ENCODE measurements around the gene SEMA6A.

The SEMA6A gene

DNA sequence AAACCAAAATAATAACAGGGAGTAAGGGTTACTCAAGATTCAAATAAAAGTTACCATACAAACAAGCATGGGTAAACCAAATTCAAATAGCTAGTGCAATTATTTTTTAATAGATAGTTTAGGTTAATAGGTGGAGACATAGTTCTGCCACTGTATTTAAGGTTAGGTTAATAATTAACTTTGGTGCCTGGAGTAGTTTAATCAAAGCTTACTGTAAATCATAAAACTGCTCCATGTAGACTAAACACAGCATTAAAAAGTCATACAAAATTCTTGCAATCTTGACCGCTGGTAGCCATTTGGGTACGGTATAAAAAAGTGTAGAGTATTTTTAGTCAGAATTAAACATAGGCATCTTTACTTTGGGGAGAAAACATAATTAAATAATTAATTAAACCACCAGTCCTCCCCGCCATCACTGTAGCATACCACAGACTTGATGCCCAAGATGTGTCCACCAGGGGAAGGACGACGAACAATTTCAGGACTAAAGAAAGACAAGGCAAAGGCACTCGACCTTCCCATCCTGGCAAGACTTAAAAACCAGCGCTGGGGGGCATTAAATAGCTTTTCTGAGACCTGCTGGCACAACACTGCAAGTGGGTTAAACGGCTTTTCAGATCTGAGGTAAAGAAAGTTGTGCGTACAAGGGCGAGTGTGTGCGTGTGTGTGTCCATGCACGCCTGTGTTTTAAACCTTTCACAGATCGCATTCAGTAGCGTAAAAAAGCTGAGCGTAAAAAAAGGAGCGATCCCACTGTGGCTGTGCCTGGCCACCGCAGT is 2.9 kb downstream of the SEMA6A start:
- Histone ChIP-seq H3K9ac (ENCODE audit: low read length) (no peak overlapping the region), H3K27me3 (ENCODE audit: insufficient read depth, low read length) (peaks cover 4% of the 10 kb centered on the region; the same call in 1 of the 2 replicates)

DNA sequence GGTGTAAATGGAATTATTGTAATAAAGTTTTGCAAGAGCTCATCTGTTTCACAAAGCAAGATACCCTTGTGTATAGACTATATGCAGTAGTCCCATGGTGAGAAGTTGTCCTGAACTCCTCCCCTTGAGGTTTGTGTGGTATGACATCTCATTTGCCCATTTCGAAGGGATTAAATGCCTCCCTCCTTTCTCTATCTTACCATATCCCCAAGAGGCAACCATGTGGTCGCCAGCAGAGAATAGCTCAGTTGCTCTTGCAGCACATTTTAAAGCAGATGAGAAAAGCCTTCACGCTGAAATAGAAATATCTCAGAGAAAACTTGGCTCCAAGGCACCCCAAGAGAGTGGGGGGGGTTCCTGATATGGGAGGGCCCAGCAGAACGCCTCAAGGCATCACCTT is 4.6 kb downstream of the SEMA6A start:
- Histone ChIP-seq H3K4me1 (ENCODE audit: insufficient read depth, low read length, severe bottlenecking) (peaks cover 1% of the 10 kb centered on the region), H3K9me3 (ENCODE audit: low read length) (no peaks in the 10 kb centered on the region), H3K9ac (ENCODE audit: low read length) (no peak overlapping the region), H3F3A (ENCODE audit: insufficient read depth, low read length) (no peaks in the 10 kb centered on the region), H3K27me3 (ENCODE audit: insufficient read depth, low read length) (peaks cover 9% of the 10 kb centered on the region; the same call in 1 of the 2 replicates), H3K79me2 (ENCODE audit: insufficient read depth, low read length) (no peaks in the 10 kb centered on the region), H2AFZ (ENCODE audit: low read length) (no peak overlapping the region), H3K4me3 (ENCODE audit: low read depth, low read length, poor library complexity, severe bottlenecking) (no peak overlapping the region), H3K36me3 (ENCODE audit: insufficient read depth, low read length) (no peaks in the 10 kb centered on the region), H3K27ac (ENCODE audit: low read depth, low read length, poor library complexity, severe bottlenecking) (no peak overlapping the region), H4K20me1 (ENCODE audit: insufficient read depth, low read length) (no peaks in the 10 kb centered on the region), H3K4me2 (ENCODE audit: low read length) (no peak overlapping the region), H3K9me2 (ENCODE audit: low read depth, low read length) (no peaks in the 10 kb centered on the region)
- no peak for TF ChIP-seq EZH2 (IDR thresholded peaks at IDR 0.05; ENCODE audit: borderline replicate concordance, low read length)
- TF ChIP-seq, protein P1, sequence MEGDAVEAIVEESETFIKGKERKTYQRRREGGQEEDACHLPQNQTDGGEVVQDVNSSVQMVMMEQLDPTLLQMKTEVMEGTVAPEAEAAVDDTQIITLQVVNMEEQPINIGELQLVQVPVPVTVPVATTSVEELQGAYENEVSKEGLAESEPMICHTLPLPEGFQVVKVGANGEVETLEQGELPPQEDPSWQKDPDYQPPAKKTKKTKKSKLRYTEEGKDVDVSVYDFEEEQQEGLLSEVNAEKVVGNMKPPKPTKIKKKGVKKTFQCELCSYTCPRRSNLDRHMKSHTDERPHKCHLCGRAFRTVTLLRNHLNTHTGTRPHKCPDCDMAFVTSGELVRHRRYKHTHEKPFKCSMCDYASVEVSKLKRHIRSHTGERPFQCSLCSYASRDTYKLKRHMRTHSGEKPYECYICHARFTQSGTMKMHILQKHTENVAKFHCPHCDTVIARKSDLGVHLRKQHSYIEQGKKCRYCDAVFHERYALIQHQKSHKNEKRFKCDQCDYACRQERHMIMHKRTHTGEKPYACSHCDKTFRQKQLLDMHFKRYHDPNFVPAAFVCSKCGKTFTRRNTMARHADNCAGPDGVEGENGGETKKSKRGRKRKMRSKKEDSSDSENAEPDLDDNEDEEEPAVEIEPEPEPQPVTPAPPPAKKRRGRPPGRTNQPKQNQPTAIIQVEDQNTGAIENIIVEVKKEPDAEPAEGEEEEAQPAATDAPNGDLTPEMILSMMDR (IDR thresholded peaks at IDR 0.05; ENCODE audit: low read length): no peak

More for the DNA sequence above, 2.9 kb downstream of the SEMA6A start:
- Histone ChIP-seq H3K36me3 (ENCODE audit: insufficient read depth, low read length) (no peaks in the 10 kb centered on the region), H3K9me2 (ENCODE audit: low read depth, low read length) (no peaks in the 10 kb centered on the region), H3K79me2 (ENCODE audit: insufficient read depth, low read length) (no peaks in the 10 kb centered on the region), H3K4me1 (ENCODE audit: insufficient read depth, low read length, severe bottlenecking) (peaks cover 14% of the 10 kb centered on the region), H3K4me2 (ENCODE audit: low read length) (no peak overlapping the region), H3F3A (ENCODE audit: insufficient read depth, low read length) (no peaks in the 10 kb centered on the region), H3K9me3 (ENCODE audit: low read length) (no peaks in the 10 kb centered on the region), H4K20me1 (ENCODE audit: insufficient read depth, low read length) (no peaks in the 10 kb centered on the region), H2AFZ (ENCODE audit: low read length) (no peak overlapping the region), H3K27ac (ENCODE audit: low read depth, low read length, poor library complexity, severe bottlenecking) (no peak overlapping the region), H3K4me3 (ENCODE audit: low read depth, low read length, poor library complexity, severe bottlenecking) (no peak overlapping the region)
- TF ChIP-seq, protein P1 (IDR thresholded peaks at IDR 0.05; ENCODE audit: low read length): no peak

DNA sequence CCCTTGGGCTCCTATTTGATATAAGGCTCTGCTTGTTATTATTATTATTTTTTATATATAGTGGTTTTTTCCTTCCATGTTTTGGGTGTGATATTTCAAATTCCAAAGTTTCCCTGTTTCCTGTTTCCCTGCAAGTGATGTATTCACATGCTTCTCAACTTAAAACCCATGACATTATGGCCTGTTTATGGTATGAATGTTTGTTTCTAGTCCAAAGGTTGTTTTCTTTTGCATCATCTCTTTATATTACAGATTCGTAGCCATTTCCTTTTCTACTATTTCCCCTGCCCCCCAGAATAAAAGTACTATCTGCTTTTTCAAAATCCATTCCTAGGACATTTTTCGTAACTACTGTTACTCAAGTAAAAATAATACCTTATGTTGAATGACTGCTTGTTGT is 7.5 kb downstream of the SEMA6A start:
- Histone ChIP-seq H3K27me3 (ENCODE audit: insufficient read depth, low read length) (peaks cover 4% of the 10 kb centered on the region; the same call in 1 of the 2 replicates), H3K4me3 (ENCODE audit: low read depth, low read length, poor library complexity, severe bottlenecking) (no peak overlapping the region), H3K9me3 (ENCODE audit: low read length) (no peaks in the 10 kb centered on the region), H3K4me2 (ENCODE audit: low read length) (no peak overlapping the region), H3K4me1 (ENCODE audit: insufficient read depth, low read length, severe bottlenecking) (no peaks in the 10 kb centered on the region), H3K9ac (ENCODE audit: low read length) (no peak overlapping the region), H3K27ac (ENCODE audit: low read depth, low read length, poor library complexity, severe bottlenecking) (no peak overlapping the region), H2AFZ (ENCODE audit: low read length) (no peak overlapping the region), H3K79me2 (ENCODE audit: insufficient read depth, low read length) (no peaks in the 10 kb centered on the region), H3K9me2 (ENCODE audit: low read depth, low read length) (no peaks in the 10 kb centered on the region), H3K36me3 (ENCODE audit: insufficient read depth, low read length) (no peaks in the 10 kb centered on the region), H4K20me1 (ENCODE audit: insufficient read depth, low read length) (no peaks in the 10 kb centered on the region), H3F3A (ENCODE audit: insufficient read depth, low read length) (no peaks in the 10 kb centered on the region)
- TF ChIP-seq, protein P1 (IDR thresholded peaks at IDR 0.05; ENCODE audit: low read length): no peak
- no peak for TF ChIP-seq EZH2 (IDR thresholded peaks at IDR 0.05; ENCODE audit: borderline replicate concordance, low read length)
